T-helper 2 cell treated with Interferon-gamma antibody and Interleukin-4, amounts not matched to agents 5 μg/mL and 100 μg/mL, for 36 hours (primary cell): ENCODE measurements around the gene LAMA2.

Experiments
- DNase-seq: peaks from one replicate; pipeline ENCODE4 v3.0.0; 2021; ENCODE audit warnings: low spot score
- H3K27ac Mint-ChIP-seq: one replicate; pipeline ENCODE4 v1.8.0; 2021; ENCODE audit warnings: mild to moderate bottlenecking, mixed read lengths
- H3K27me3 Mint-ChIP-seq: one replicate; pipeline ENCODE4 v1.8.0; 2021; ENCODE audit warnings: low read depth, mixed read lengths
- H3K36me3 Mint-ChIP-seq: one replicate; pipeline ENCODE4 v1.8.0; 2021; ENCODE audit warnings: low read depth, mixed read lengths
- H3K4me1 Mint-ChIP-seq: one replicate; pipeline ENCODE4 v1.8.0; 2021; ENCODE audit warnings: low read depth, mixed read lengths
- H3K4me3 Mint-ChIP-seq: one replicate; pipeline ENCODE4 v1.8.0; 2022; ENCODE audit warnings: mild to moderate bottlenecking, moderate library complexity, mixed read lengths
- H3K9me3 Mint-ChIP-seq: one replicate; pipeline ENCODE4 v1.8.0; 2021; ENCODE audit warnings: mixed read lengths

Gene LAMA2

GRCh38 chr6:129507059-129507807 is 624.3 kb downstream of the LAMA2 start:
- Mint-ChIP-seq H3K4me1 (peaks cover 2% of the 10 kb centered on the region), H3K36me3 (no peaks in the 10 kb centered on the region), H3K4me3 (no peak overlapping the region), H3K27me3 (peaks cover 9% of the 10 kb centered on the region), H3K9me3 (no peaks in the 10 kb centered on the region), H3K27ac (no peak overlapping the region)
- no peak for DNase-seq

DNA sequence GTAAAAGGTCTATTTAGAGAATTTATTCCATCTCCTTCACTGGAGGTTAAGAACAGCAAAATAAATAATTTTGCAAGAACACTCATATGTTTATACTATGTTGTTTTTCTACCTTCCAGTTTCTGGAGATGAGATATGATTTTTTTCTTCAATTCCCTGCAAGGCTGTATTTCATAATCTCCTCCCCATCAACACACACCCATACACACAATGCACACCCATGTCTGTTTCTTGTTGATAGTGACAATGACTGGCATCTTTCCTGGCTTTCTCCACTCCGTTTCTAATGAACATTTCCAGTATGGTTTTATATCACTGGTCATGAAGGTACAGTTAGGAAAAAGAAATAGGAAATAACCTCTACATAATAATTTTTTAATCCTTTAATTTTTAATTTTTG is 624.9 kb downstream of the LAMA2 start:
- H3K4me1 Mint-ChIP-seq, result peaks cover 2% of the 10 kb centered on the region
- H3K9me3 Mint-ChIP-seq, result no peaks in the 10 kb centered on the region
- H3K4me3 Mint-ChIP-seq, result no peak overlapping the region
- no peak for DNase-seq
- no peak overlapping the region for H3K27ac Mint-ChIP-seq
- no peaks in the 10 kb centered on the region for H3K36me3 Mint-ChIP-seq
- H3K27me3 Mint-ChIP-seq, result peaks cover 11% of the 10 kb centered on the region

GRCh38 chr6:129508477-129509145 is 625.7 kb downstream of the LAMA2 start:
- no peaks in the 10 kb centered on the region for H3K36me3 Mint-ChIP-seq
- H3K9me3 Mint-ChIP-seq, result no peaks in the 10 kb centered on the region
- no peak overlapping the region for H3K4me3 Mint-ChIP-seq
- no peak for DNase-seq
- peaks cover 13% of the 10 kb centered on the region for H3K27me3 Mint-ChIP-seq
- H3K4me1 Mint-ChIP-seq, result peaks cover 2% of the 10 kb centered on the region
- H3K27ac Mint-ChIP-seq, result no peak overlapping the region

GRCh38 chr6:129510950-129511349 is 628.0 kb downstream of the LAMA2 start:
- H3K27ac Mint-ChIP-seq, result no peak overlapping the region
- peaks cover 2% of the 10 kb centered on the region for H3K4me1 Mint-ChIP-seq
- no peaks in the 10 kb centered on the region for H3K9me3 Mint-ChIP-seq
- H3K27me3 Mint-ChIP-seq, result peaks cover 15% of the 10 kb centered on the region
- no peak for DNase-seq
- no peak overlapping the region for H3K4me3 Mint-ChIP-seq
- no peaks in the 10 kb centered on the region for H3K36me3 Mint-ChIP-seq

DNA sequence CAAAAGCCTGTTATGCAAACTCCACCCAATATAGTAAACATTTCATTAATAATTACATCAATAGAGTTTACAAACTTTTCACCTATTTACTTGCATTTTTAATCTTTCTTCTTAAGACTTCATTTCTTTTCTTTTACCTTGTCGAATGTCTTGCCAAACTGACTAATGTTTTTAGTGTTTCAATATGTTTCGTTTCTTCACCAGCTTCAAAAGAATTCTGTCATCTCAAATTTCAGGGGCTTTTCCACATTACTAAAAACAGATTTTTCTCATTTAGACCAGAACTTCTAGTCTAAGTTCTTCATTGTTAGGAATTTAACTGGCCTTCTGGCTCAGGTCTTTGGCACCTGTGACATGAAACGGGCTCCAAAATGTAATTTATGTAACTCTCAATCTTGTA is 630.5 kb downstream of the LAMA2 start:
- Mint-ChIP-seq H3K4me3 (no peak overlapping the region), H3K4me1 (peaks cover 2% of the 10 kb centered on the region), H3K36me3 (no peaks in the 10 kb centered on the region), H3K27ac (no peak overlapping the region), H3K9me3 (no peaks in the 10 kb centered on the region), H3K27me3 (peaks cover 14% of the 10 kb centered on the region)
- DNase-seq, result no peak

GRCh38 chr6:129515004-129515403 is 632.1 kb downstream of the LAMA2 start:
- no peaks in the 10 kb centered on the region for H3K36me3 Mint-ChIP-seq
- peaks cover 11% of the 10 kb centered on the region for H3K27me3 Mint-ChIP-seq
- no peak for DNase-seq
- H3K9me3 Mint-ChIP-seq, result no peaks in the 10 kb centered on the region
- H3K4me3 Mint-ChIP-seq, result no peak overlapping the region
- H3K4me1 Mint-ChIP-seq, result peaks cover 2% of the 10 kb centered on the region
- H3K27ac Mint-ChIP-seq, result no peak overlapping the region

- Mint-ChIP-seq H3K4me1 (peaks cover under 1% of the 10 kb centered on the region), H3K4me3 (no peak overlapping the region), H3K9me3 (no peaks in the 10 kb centered on the region), H3K27me3 (peaks cover 10% of the 10 kb centered on the region), H3K27ac (no peak overlapping the region), H3K36me3 (no peaks in the 10 kb centered on the region)
- DNase-seq, result no peak
Measured at GRCh38 chr6:129516005-129516404, 633.1 kb downstream of the LAMA2 start.

GRCh38 chr6:129516787-129517186 is 633.8 kb downstream of the LAMA2 start:
- no peak overlapping the region for H3K27ac Mint-ChIP-seq
- no peak for DNase-seq
- no peaks in the 10 kb centered on the region for H3K36me3 Mint-ChIP-seq
- peaks cover 7% of the 10 kb centered on the region for H3K27me3 Mint-ChIP-seq
- H3K9me3 Mint-ChIP-seq, result no peaks in the 10 kb centered on the region
- H3K4me1 Mint-ChIP-seq, result no peaks in the 10 kb centered on the region
- no peak overlapping the region for H3K4me3 Mint-ChIP-seq

DNA sequence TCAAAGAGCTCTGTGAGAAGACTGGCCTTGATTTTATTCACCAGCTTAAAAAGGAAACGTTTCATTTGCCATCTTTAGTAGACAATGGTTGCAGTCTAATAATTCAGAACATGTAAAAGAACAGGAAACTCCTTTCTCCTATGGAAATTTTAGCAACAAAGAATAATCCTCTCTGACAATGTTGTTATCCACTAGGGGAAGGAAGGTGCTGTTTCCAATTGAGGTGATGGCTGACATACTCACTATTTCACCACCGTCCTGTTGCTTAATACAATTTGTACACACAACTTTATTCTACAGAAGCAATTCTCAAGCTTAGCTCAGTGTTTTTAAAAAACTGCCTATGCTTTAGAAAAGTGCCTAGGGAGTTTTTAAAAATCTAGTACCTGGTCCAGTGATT is 634.4 kb downstream of the LAMA2 start:
- Mint-ChIP-seq H3K27me3 (peaks cover 7% of the 10 kb centered on the region), H3K9me3 (no peaks in the 10 kb centered on the region), H3K4me1 (no peaks in the 10 kb centered on the region)

DNA sequence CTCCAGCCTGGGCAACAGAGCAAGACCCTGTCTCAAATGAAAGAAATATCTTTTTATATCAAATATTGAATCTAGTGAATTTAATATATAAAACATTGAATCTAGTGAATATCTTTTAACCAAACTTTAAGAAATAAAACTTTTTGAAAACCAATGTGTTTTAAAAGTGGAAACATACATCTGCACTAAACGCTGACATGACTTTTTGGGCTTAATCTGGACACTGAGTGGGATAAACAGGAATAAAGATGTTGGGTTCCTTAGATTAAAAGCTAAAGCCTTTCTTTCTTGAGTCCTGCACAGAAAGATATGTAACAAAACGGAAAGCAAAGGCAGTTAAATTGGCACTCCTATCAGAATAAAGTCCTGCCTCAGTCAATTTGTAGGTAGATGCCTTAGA is 636.8 kb downstream of the LAMA2 start:
- Mint-ChIP-seq H3K9me3 (no peaks in the 10 kb centered on the region), H3K4me1 (no peaks in the 10 kb centered on the region), H3K4me3 (no peak overlapping the region), H3K27me3 (peaks cover 2% of the 10 kb centered on the region), H3K27ac (no peak overlapping the region), H3K36me3 (no peaks in the 10 kb centered on the region)
- no peak for DNase-seq

More for the DNA sequence above, 634.4 kb downstream of the LAMA2 start:
- no peak overlapping the region for H3K4me3 Mint-ChIP-seq
- DNase-seq, result no peak
- H3K36me3 Mint-ChIP-seq, result no peaks in the 10 kb centered on the region
- no peak overlapping the region for H3K27ac Mint-ChIP-seq

GRCh38 chr6:129521946-129522345 is 639.0 kb downstream of the LAMA2 start:
- H3K9me3 Mint-ChIP-seq, result no peaks in the 10 kb centered on the region
- peaks cover 2% of the 10 kb centered on the region for H3K27me3 Mint-ChIP-seq
- no peaks in the 10 kb centered on the region for H3K4me1 Mint-ChIP-seq
- no peaks in the 10 kb centered on the region for H3K36me3 Mint-ChIP-seq
- no peak overlapping the region for H3K27ac Mint-ChIP-seq
- no peak overlapping the region for H3K4me3 Mint-ChIP-seq
- DNase-seq, result no peak

DNA sequence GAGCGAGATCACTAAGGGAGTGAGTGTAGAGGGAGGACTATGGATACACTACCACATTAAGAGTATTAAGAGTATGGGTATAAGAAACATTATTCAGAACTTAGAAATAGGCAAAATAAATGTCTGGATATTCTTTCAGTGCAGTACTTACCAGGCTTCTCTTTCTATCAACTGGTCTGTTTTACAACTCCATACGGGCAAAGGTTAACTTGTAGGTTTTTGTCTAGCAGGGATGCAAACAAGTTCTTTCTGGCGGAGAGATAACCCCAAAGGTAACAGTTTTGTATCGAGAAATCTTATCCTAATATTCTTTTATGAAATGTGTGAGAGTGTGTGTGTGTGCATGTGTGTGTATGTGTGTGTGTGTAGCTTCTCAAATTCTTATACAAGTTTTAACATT is 640.9 kb downstream of the LAMA2 start:
- peaks cover 5% of the 10 kb centered on the region for H3K27me3 Mint-ChIP-seq
- H3K36me3 Mint-ChIP-seq, result no peaks in the 10 kb centered on the region
- DNase-seq, result no peak
- H3K27ac Mint-ChIP-seq, result no peak overlapping the region
- H3K4me3 Mint-ChIP-seq, result no peak overlapping the region
- no peaks in the 10 kb centered on the region for H3K4me1 Mint-ChIP-seq
- H3K9me3 Mint-ChIP-seq, result no peaks in the 10 kb centered on the region

DNA sequence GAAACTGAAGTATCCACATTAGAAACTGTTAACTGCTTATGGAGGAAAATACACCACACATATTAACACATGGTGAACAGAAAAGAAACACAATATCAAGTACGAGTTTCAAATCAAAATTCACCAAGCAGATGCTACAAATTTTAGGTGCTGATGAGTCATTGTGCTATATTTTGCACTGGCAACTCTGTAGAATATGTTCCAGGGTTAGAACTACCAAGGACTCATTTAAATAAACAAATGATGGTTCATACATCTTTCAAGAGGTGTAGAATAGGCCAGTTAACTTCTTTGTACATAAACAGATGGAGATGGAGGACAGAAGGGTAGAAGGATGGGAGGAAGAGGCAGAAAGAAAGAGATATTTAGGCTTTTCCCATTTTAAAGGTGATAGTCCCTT is 642.1 kb downstream of the LAMA2 start:
- no peak for DNase-seq
- Mint-ChIP-seq H3K9me3 (no peaks in the 10 kb centered on the region), H3K27ac (no peak overlapping the region), H3K27me3 (peaks cover 8% of the 10 kb centered on the region), H3K4me1 (no peaks in the 10 kb centered on the region), H3K36me3 (no peaks in the 10 kb centered on the region), H3K4me3 (no peak overlapping the region)

DNA sequence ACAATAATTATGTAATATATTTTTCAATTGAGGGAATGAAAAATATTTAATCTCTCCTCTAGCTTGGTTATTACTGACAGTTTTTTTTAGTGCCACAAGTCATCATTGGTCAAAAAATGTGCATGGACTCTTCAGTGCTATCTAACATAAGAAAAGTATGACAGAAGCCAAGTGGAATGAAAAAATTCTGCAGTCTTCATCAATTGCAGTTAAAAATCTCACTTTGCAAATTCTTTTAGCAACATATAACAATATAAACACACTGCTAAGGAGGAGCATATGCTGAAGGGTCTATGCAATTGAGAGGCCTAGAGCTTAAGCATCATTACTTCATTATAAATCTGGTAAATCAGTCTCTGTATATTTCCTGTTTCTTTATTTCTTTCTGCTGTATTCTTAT is 652.0 kb downstream of the LAMA2 start:
- Mint-ChIP-seq H3K27me3 (peaks cover 21% of the 10 kb centered on the region), H3K36me3 (no peaks in the 10 kb centered on the region), H3K27ac (no peak overlapping the region), H3K4me1 (no peaks in the 10 kb centered on the region), H3K4me3 (no peak overlapping the region), H3K9me3 (no peaks in the 10 kb centered on the region)
- no peak for DNase-seq

GRCh38 chr6:129536271-129536670 is 653.3 kb downstream of the LAMA2 start:
- peaks cover 13% of the 10 kb centered on the region for H3K27me3 Mint-ChIP-seq
- no peaks in the 10 kb centered on the region for H3K4me1 Mint-ChIP-seq
- H3K4me3 Mint-ChIP-seq, result no peak overlapping the region
- H3K9me3 Mint-ChIP-seq, result no peaks in the 10 kb centered on the region
- no peaks in the 10 kb centered on the region for H3K36me3 Mint-ChIP-seq
- H3K27ac Mint-ChIP-seq, result no peak overlapping the region
- no peak for DNase-seq
